HL-60 (cell line): ENCODE data around the gene MGAT5.

Experiments
- DNase-seq, 2 experiments: peaks; one replicate each; pipeline ENCODE4 v3.0.0-alpha.2; 2010 to 2020; ENCODE audit warnings: low read depth in 1 of 2, low spot score in 1 of 2
- H3K27ac ChIP-seq: fragments of 250-450 bp; sonication (Bioruptor Pico); replicated peaks from 2 replicates; pipeline ENCODE4 v1.5.1; 2020; ENCODE audit warnings: mild to moderate bottlenecking, moderate library complexity
- H3K27me3 ChIP-seq: fragments of 250-450 bp; sonication (Bioruptor Pico); 2 replicates; pipeline ENCODE4 v1.5.1; 2021; ENCODE audit warnings: mild to moderate bottlenecking, moderate library complexity; ENCODE audit not compliant: insufficient read depth, poor library complexity, severe bottlenecking
- H3K4me3 ChIP-seq: replicated peaks from 2 replicates; pipeline ENCODE4 v1.5.1; 2011; ENCODE audit warnings: mild to moderate bottlenecking, control low read depth, low read length; ENCODE audit not compliant: insufficient read depth
- CTCF ChIP-seq: IDR thresholded peaks from one replicate; pipeline ENCODE4 v1.5.1; 2011; ENCODE audit warnings: low read length, control low read depth, inconsistent platforms; ENCODE audit not compliant: insufficient read depth
- GABPA ChIP-seq: IDR thresholded peaks from 2 replicates; pipeline ENCODE4 v1.6.1; 2012; ENCODE audit warnings: low read depth
- POLR2AphosphoS5 ChIP-seq: IDR thresholded peaks from 2 replicates; pipeline ENCODE4 v1.6.1; 2012; ENCODE audit warnings: low read depth
- REST ChIP-seq: IDR thresholded peaks from 2 replicates; pipeline ENCODE4 v1.6.1; 2012; ENCODE audit warnings: low read depth; ENCODE audit not compliant: insufficient replicate concordance
- SPI1 ChIP-seq: IDR thresholded peaks from 2 replicates; pipeline ENCODE4 v1.6.1; 2012; ENCODE audit warnings: low read depth, mild to moderate bottlenecking, borderline replicate concordance

The MGAT5 gene

GRCh38 chr2:134482766-134483340, 229.0 kb downstream of the MGAT5 start:
- DNase-seq = no peak
- TF ChIP-seq GABPA (no peak), REST (no peak), POLR2AphosphoS5 (no peak), CTCF (no peak), SPI1 (no peak)
- Histone ChIP-seq H3K27me3 (peaks cover 12% of the 10 kb centered on the region), H3K4me3 (no peak overlapping the region), H3K27ac (no peak overlapping the region)

- Histone ChIP-seq H3K27me3 (peaks cover 20% of the 10 kb centered on the region), H3K27ac (no peak overlapping the region), H3K4me3 (no peak overlapping the region)
- DNase-seq = no peak
- TF ChIP-seq CTCF = no peak
- TF ChIP-seq GABPA = no peak
- no peak for TF ChIP-seq POLR2AphosphoS5
Observed at GRCh38 chr2:134489732-134490384, 236.0 kb downstream of the MGAT5 start.

- Histone ChIP-seq H3K27ac (no peak overlapping the region), H3K27me3 (peaks cover 20% of the 10 kb centered on the region), H3K4me3 (no peak overlapping the region)
- TF ChIP-seq CTCF (no peak), GABPA (no peak), SPI1 (no peak), POLR2AphosphoS5 (no peak), REST (no peak)
- DNase-seq = no peak
Observed at GRCh38 chr2:134490559-134490958, 236.7 kb downstream of the MGAT5 start.

GRCh38 chr2:134491022-134491421, 237.2 kb downstream of the MGAT5 start:
- no peak for DNase-seq
- Histone ChIP-seq H3K27me3 (peaks cover 18% of the 10 kb centered on the region), H3K27ac (no peak overlapping the region), H3K4me3 (no peak overlapping the region)
- TF ChIP-seq CTCF (no peak), POLR2AphosphoS5 (no peak), REST (no peak), SPI1 (no peak)
